ENCODE data around the gene TANC1. TPM values are rescaled to one million over a fixed set of nuclear protein-coding genes. Genes with fewer than 3 reads are reported as not detected.

Gene TANC1
- polyA plus RNA-seq, 1 donor (not counting 4 experiments of a cell fraction or from before 2014, with no cell fraction given), result 33.5 TPM

DNA sequence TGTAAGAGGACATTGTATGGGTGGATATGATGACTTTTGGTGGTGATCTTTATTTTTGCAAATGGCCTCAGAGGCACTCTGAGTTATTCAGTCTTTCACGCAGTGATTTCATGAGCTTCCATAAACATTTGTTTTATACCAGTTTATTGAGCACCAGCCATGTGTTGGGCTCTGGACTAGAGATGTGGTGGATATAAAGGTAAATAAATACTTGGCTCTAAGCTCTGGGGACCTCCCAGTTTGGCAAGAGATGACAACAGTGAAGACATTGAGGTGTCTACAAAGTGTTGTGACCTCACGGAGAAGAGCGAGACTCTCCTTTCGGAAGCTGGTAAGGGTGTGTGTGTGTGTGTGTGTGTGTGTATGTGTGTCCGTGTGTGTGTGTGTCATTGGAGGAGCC lies 146.4 kb downstream of the TANC1 start:
- Histone ChIP-seq H3K4me3 (ENCODE audit: control insufficient read depth in 2 of 3, extremely low read depth in 1 of 3, insufficient read depth in 2 of 3, low read depth in 1 of 3, low read length in 3 of 3) (no peak overlapping the region), H3K4me1 (ENCODE audit: control insufficient read depth, extremely low read depth, insufficient read depth, low read length) (peaks cover 19% of the 10 kb centered on the region), H3K4me2 (ENCODE audit: control insufficient read depth, extremely low read depth, insufficient read depth, low read depth, low read length) (no peak overlapping the region), H3K79me2 (ENCODE audit: control insufficient read depth, insufficient read depth, low read length) (peaks cover 26% of the 10 kb centered on the region), H2AFZ (ENCODE audit: control insufficient read depth, low read length) (no peak overlapping the region), H4K20me1 (ENCODE audit: control insufficient read depth, extremely low read depth, insufficient read depth, low read length) (no peaks in the 10 kb centered on the region), H3K9me1 (ENCODE audit: control insufficient read depth, extremely low read depth, insufficient read depth, low read length) (peaks cover 2% of the 10 kb centered on the region), H3K9me3 (ENCODE audit: control insufficient read depth, low read depth, low read length) (no peaks in the 10 kb centered on the region), H3K27ac (ENCODE audit: control insufficient read depth, insufficient read depth, low read length) (no peak overlapping the region), H3K27me3 (ENCODE audit: control insufficient read depth, extremely low read depth, insufficient read depth, low read length) (no peaks in the 10 kb centered on the region), H3K9ac (ENCODE audit: control insufficient read depth, extremely low read depth, insufficient read depth, low read length) (no peak overlapping the region), H3K36me3 (ENCODE audit: control insufficient read depth in 2 of 2, extremely low read depth in 1 of 2, insufficient read depth in 2 of 2, low read length in 2 of 2) (peaks cover 5 to 16% of the 10 kb centered on the region in 2 experiments)
- FAIRE-seq (no peak), DNase-seq (ENCODE audit: low read depth, low spot score) (no peak)
- no peak for TF ChIP-seq EZH2 (IDR thresholded peaks at IDR 0.05; ENCODE audit: low read length)
- TF ChIP-seq, protein P1, sequence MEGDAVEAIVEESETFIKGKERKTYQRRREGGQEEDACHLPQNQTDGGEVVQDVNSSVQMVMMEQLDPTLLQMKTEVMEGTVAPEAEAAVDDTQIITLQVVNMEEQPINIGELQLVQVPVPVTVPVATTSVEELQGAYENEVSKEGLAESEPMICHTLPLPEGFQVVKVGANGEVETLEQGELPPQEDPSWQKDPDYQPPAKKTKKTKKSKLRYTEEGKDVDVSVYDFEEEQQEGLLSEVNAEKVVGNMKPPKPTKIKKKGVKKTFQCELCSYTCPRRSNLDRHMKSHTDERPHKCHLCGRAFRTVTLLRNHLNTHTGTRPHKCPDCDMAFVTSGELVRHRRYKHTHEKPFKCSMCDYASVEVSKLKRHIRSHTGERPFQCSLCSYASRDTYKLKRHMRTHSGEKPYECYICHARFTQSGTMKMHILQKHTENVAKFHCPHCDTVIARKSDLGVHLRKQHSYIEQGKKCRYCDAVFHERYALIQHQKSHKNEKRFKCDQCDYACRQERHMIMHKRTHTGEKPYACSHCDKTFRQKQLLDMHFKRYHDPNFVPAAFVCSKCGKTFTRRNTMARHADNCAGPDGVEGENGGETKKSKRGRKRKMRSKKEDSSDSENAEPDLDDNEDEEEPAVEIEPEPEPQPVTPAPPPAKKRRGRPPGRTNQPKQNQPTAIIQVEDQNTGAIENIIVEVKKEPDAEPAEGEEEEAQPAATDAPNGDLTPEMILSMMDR (optimal IDR thresholded peaks at IDR 0.05 in 1 of 3, IDR thresholded peaks at IDR 0.05 in 1 of 3, conservative IDR thresholded peaks at IDR 0.05 in 1 of 3; ENCODE audit: extremely low read depth in 1 of 3, insufficient read depth in 2 of 3, low read length in 3 of 3), result no peak
- dilution Hi-C loops (cut with MboI; ENCODE audit: extremely low pct_ligation_motif_present, low sequenced_read_pairs), result no loop called here

DNA sequence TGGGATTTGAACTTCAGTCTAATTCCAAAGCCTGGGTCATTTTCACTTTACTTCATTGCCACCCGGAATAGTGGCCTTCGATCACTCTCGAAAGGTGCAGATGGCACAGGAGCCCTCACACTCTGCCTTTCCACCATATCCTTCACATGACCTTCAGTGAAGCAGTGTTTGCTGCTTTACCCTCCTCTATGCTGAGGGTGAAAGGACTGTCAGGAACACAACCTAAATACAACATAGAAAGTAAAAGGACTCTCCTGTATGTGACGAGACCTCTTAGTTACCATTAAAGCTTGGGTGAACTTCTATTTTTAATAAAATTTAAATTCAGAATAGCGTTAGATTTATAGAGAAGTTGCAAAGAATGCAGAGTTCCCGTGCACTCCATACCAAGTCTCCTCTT lies 148.5 kb downstream of the TANC1 start:
- TF ChIP-seq, protein P1 (optimal IDR thresholded peaks at IDR 0.05 in 1 of 3, IDR thresholded peaks at IDR 0.05 in 1 of 3, conservative IDR thresholded peaks at IDR 0.05 in 1 of 3; ENCODE audit: extremely low read depth in 1 of 3, insufficient read depth in 2 of 3, low read length in 3 of 3), result no peak
- TF ChIP-seq EZH2 (IDR thresholded peaks at IDR 0.05; ENCODE audit: low read length), result no peak

More for the DNA sequence above, 148.5 kb downstream of the TANC1 start:
- H3K36me3 ChIP-seq (ENCODE audit: control insufficient read depth in 2 of 2, extremely low read depth in 1 of 2, insufficient read depth in 2 of 2, low read length in 2 of 2), result peaks cover 3 to 16% of the 10 kb centered on the region in 2 experiments
- H4K20me1 ChIP-seq (ENCODE audit: control insufficient read depth, extremely low read depth, insufficient read depth, low read length), result no peaks in the 10 kb centered on the region
- H3K4me1 ChIP-seq (ENCODE audit: control insufficient read depth, extremely low read depth, insufficient read depth, low read length), result peaks cover 3% of the 10 kb centered on the region
- DNase-seq (ENCODE audit: low read depth, low spot score) (no peak), FAIRE-seq (no peak)
- H3K27ac ChIP-seq (ENCODE audit: control insufficient read depth, insufficient read depth, low read length), result no peak overlapping the region
- dilution Hi-C loops (cut with MboI; ENCODE audit: extremely low pct_ligation_motif_present, low sequenced_read_pairs), result no loop called here
- H3K79me2 ChIP-seq (ENCODE audit: control insufficient read depth, insufficient read depth, low read length), result peaks cover 29% of the 10 kb centered on the region
- H2AFZ ChIP-seq (ENCODE audit: control insufficient read depth, low read length), result no peak overlapping the region
- H3K9ac ChIP-seq (ENCODE audit: control insufficient read depth, extremely low read depth, insufficient read depth, low read length), result no peak overlapping the region
- H3K4me2 ChIP-seq (ENCODE audit: control insufficient read depth, extremely low read depth, insufficient read depth, low read depth, low read length), result no peak overlapping the region
- H3K9me1 ChIP-seq (ENCODE audit: control insufficient read depth, extremely low read depth, insufficient read depth, low read length), result no peaks in the 10 kb centered on the region
- H3K4me3 ChIP-seq (ENCODE audit: control insufficient read depth in 2 of 3, extremely low read depth in 1 of 3, insufficient read depth in 2 of 3, low read depth in 1 of 3, low read length in 3 of 3), result no peak overlapping the region
- no peaks in the 10 kb centered on the region for H3K27me3 ChIP-seq (ENCODE audit: control insufficient read depth, extremely low read depth, insufficient read depth, low read length)
- H3K9me3 ChIP-seq (ENCODE audit: control insufficient read depth, low read depth, low read length), result no peaks in the 10 kb centered on the region
